Esophagus muscularis mucosa (tissue), 3 donors: ENCODE data around the gene TNNT2.
A peak's percentile ranks its signal among the peaks of the same experiment; 100 is the strongest.

Experiments
- CTCF ChIP-seq, 3 experiments: fragments of 200-600 bp in 2 of 3; fragments of 450-650 bp in 1 of 3; sonication (generic) in 2 of 3; IDR thresholded peaks; one replicate each; pipeline ENCODE4 v1.5.1; 2017 to 2019; ENCODE audit warnings: antibody characterized with exemption in 3 of 3, mild to moderate bottlenecking in 2 of 3, moderate library complexity in 1 of 3
- POLR2A ChIP-seq: fragments of 450-650 bp; IDR thresholded peaks from one replicate; pipeline ENCODE4 v1.6.1; 2017; ENCODE audit warnings: antibody characterized with exemption, moderate library complexity, mild to moderate bottlenecking, low read depth
- POLR2AphosphoS5 ChIP-seq, 2 donors: sonication (generic); formaldehyde crosslinking; IDR thresholded peaks; one replicate each; pipeline ENCODE4 v1.6.1; 2017; ENCODE audit warnings: antibody characterized with exemption in 2 of 2

DNA sequence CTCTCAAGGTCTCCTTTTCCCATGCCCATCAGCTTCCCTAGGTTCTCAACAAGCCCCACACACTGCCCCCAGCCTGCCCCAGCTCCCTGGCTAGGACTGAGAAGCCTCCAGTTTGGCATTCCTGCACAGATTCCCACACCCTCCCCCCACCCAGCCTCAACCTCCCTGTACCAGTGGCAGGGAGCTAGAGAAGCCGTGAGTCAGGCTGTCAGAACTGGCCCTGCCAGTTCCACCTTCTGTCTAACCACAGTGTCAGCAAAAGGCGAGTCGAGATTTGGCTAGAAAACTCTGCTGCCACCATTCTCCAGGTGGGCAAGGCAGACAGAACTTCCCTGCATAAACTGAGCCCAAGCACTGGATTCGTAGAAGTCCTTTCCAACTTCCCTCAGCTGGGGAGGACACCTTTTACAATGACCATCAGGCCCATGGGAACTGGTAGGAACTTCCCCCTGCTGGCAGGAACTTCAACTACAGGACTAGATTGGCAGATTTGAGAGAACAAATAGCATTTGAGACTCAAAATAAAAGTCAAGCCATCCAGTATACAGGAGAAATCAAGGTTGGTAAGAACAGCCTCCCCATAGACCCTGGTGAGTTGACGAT is 31.0 kb downstream of the TNNT2 start:
- TF ChIP-seq CTCF (IDR thresholded peaks at IDR 0.05) = peak; percentile 34 to 50 (median 39)
- peak in 1 of 2 donors; percentile 8 for TF ChIP-seq POLR2AphosphoS5 (IDR thresholded peaks at IDR 0.05)
- no peak for TF ChIP-seq POLR2A
